OCI-LY7 (cell line): ENCODE data around the gene CARHSP1. TPM values are rescaled to one million over a fixed set of nuclear protein-coding genes. Genes with fewer than 3 reads are reported as not detected.

ENCODE experiments used
- BruUV-seq: library from RNA; stranded (reverse); fragments of 400-500 nt; replicated peaks from 2 replicates; lab custom pipeline; 2021; lab: Mats Ljungman, UMichigan
- CTCF ChIA-PET: fragments of 300-600 bp; sonication (Branson Sonifier 250); formaldehyde crosslinking; loops from one replicate; lab custom pipeline; 2022; ENCODE audit warnings: antibody characterized with exemption; ENCODE audit not compliant: unreplicated experiment; lab: Charles Lee
- POLR2A ChIA-PET: fragments of 300-600 bp; sonication (Branson Sonifier 250); formaldehyde crosslinking; loops from one replicate; lab custom pipeline; 2022; ENCODE audit warnings: antibody characterized with exemption; lab: Charles Lee
- DNase-seq: peaks from one replicate; pipeline ENCODE4 v3.0.0-alpha.2; 2015; ENCODE audit warnings: low spot score
- H2AFZ ChIP-seq: fragments of 200-600 bp; sonication (generic), shearing (Covaris generic); 2 replicates; pipeline ENCODE4 v1.6.1; 2014; ENCODE audit warnings: mild to moderate bottlenecking, antibody characterized with exemption, low read length, moderate library complexity
- H3K27ac ChIP-seq: fragments of 200-600 bp; sonication (generic); 2 replicates; pipeline ENCODE4 v1.5.1; 2014; ENCODE audit warnings: mixed run types, low read depth, mild to moderate bottlenecking, moderate library complexity, low read length, inconsistent platforms; ENCODE audit not compliant: poor library complexity, severe bottlenecking
- H3K36me3 ChIP-seq: fragments of 200-600 bp; sonication (generic); 2 replicates; pipeline ENCODE4 v1.6.1; 2014; ENCODE audit warnings: mild to moderate bottlenecking, antibody characterized with exemption, low read length, moderate library complexity, mixed read lengths; ENCODE audit not compliant: insufficient read depth
- H3K4me1 ChIP-seq: fragments of 200-600 bp; sonication (generic); 2 replicates; pipeline ENCODE4 v1.5.1; 2014; ENCODE audit warnings: mild to moderate bottlenecking, low read length; ENCODE audit not compliant: insufficient read depth, poor library complexity, severe bottlenecking
- H3K4me2 ChIP-seq: fragments of 200-600 bp; sonication (generic); 2 replicates; pipeline ENCODE4 v1.6.1; 2014; ENCODE audit warnings: mild to moderate bottlenecking, low read length
- H3K4me3 ChIP-seq: fragments of 200-600 bp; sonication (generic); 2 replicates; pipeline ENCODE4 v1.5.1; 2014; ENCODE audit warnings: mild to moderate bottlenecking, low read depth, low read length; ENCODE audit not compliant: poor library complexity, severe bottlenecking
- H3K79me2 ChIP-seq: fragments of 200-600 bp; sonication (generic); 2 replicates; pipeline ENCODE4 v1.6.1; 2016; ENCODE audit warnings: low read depth, mild to moderate bottlenecking, low read length, moderate library complexity, mixed read lengths; ENCODE audit not compliant: insufficient read depth
- H3K9me2 ChIP-seq: fragments of 200-600 bp; sonication (generic); 2 replicates; pipeline ENCODE4 v1.6.1; 2016; ENCODE audit warnings: mild to moderate bottlenecking, low read length, mixed read lengths; ENCODE audit not compliant: insufficient read depth
- H3K9me3 ChIP-seq: fragments of 200-600 bp; sonication (generic); 2 replicates; pipeline ENCODE4 v1.6.1; 2014; ENCODE audit warnings: mild to moderate bottlenecking, mixed run types, low read length, mixed read lengths
- H4K20me1 ChIP-seq: fragments of 200-600 bp; sonication (generic); 2 replicates; pipeline ENCODE4 v1.6.1; 2014; ENCODE audit warnings: mild to moderate bottlenecking, antibody characterized with exemption, low read length, moderate library complexity, mixed read lengths; ENCODE audit not compliant: insufficient read depth
- CTCF ChIP-seq: fragments of 200-600 bp; sonication (generic); conservative IDR thresholded peaks from 2 replicates; pipeline ENCODE4 v1.5.1; 2014; ENCODE audit warnings: mild to moderate bottlenecking, antibody characterized with exemption, low read length, moderate library complexity, mixed read lengths
- EZH2phosphoT487 ChIP-seq: fragments of 200-600 bp; sonication (generic); IDR thresholded peaks from 2 replicates; pipeline ENCODE4 v1.6.1; 2018; ENCODE audit warnings: low read depth, borderline replicate concordance, mild to moderate bottlenecking, mixed run types, antibody characterized with exemption, low read length, moderate library complexity, mixed read lengths
- intact Hi-C: fragments of 100-400 bp; cut with micrococcal nuclease; formaldehyde crosslinking; loops from one replicate; pipeline ENCODE4 v1.10.0; 2022; ENCODE audit not compliant: unreplicated experiment
- total RNA-seq, 2 experiments: library from RNA; depleted of rRNA in 1 of 2; stranded (reverse); fragments of >200 nt in 1 of 2; shearing (Covaris generic) in 1 of 2; gene quantifications; 2 replicates each; pipeline ENCODE4 v1.2.3, GENCODE V29; 2014 to 2022

Gene CARHSP1
- total RNA-seq, 2 experiments from 2014 or later = 156 to 241 TPM

- Histone ChIP-seq H4K20me1 (no peaks in the 10 kb centered on the region), H3K9me2 (no peaks in the 10 kb centered on the region), H3K4me2 (no peak overlapping the region), H3K9me3 (no peaks in the 10 kb centered on the region), H3K27ac (no peak overlapping the region), H3K36me3 (peaks cover 99% of the 10 kb centered on the region), H3K4me3 (no peak overlapping the region), H3K4me1 (no peaks in the 10 kb centered on the region), H3K79me2 (no peaks in the 10 kb centered on the region), H2AFZ (no peak overlapping the region)
- no peak for DNase-seq
- BruUV-seq = TSS peak; percentile 17
- POLR2A ChIA-PET = interaction anchor here (0.8 kb wide), 1 partner anchor 13 kb away, joined by 3 read pairs; no protein-coding TSS in a partner anchor
- TF ChIP-seq CTCF (no peak), EZH2phosphoT487 (no peak)
- CTCF ChIA-PET = no interaction called here
- intact Hi-C loops = no loop called here
Measured at GRCh38 chr16:8816967-8817655, 51.7 kb downstream of the CARHSP1 start.

GRCh38 chr16:8814095-8814806 is 54.6 kb downstream of the CARHSP1 start:
- no peaks in the 10 kb centered on the region for H3K9me2 ChIP-seq
- H3K4me3 ChIP-seq = no peak overlapping the region
- H3K79me2 ChIP-seq = no peaks in the 10 kb centered on the region
- POLR2A ChIA-PET = no interaction called here
- DNase-seq = no peak
- H3K4me1 ChIP-seq = no peaks in the 10 kb centered on the region
- no peak overlapping the region for H3K27ac ChIP-seq
- TF ChIP-seq EZH2phosphoT487 = no peak
- no TSS peak for BruUV-seq
- CTCF ChIA-PET = no interaction called here
- H3K4me2 ChIP-seq = no peak overlapping the region
- peaks cover 100% of the 10 kb centered on the region for H3K36me3 ChIP-seq
- H2AFZ ChIP-seq = no peak overlapping the region
- intact Hi-C loops = no loop called here
- H4K20me1 ChIP-seq = no peaks in the 10 kb centered on the region
- no peaks in the 10 kb centered on the region for H3K9me3 ChIP-seq

GRCh38 chr16:8812162-8812843 is 56.5 kb downstream of the CARHSP1 start:
- ChIA-PET POLR2A (no interaction called here), CTCF (no interaction called here)
- H3K36me3 ChIP-seq = peaks cover 100% of the 10 kb centered on the region
- no peaks in the 10 kb centered on the region for H3K79me2 ChIP-seq
- no TSS peak for BruUV-seq
- H3K9me2 ChIP-seq = no peaks in the 10 kb centered on the region
- no peaks in the 10 kb centered on the region for H3K4me1 ChIP-seq
- no peak overlapping the region for H2AFZ ChIP-seq
- H4K20me1 ChIP-seq = no peaks in the 10 kb centered on the region
- H3K4me3 ChIP-seq = no peak overlapping the region
- H3K27ac ChIP-seq = no peak overlapping the region
- intact Hi-C loops = no loop called here
- DNase-seq = no peak
- no peaks in the 10 kb centered on the region for H3K9me3 ChIP-seq
- TF ChIP-seq CTCF (no peak), EZH2phosphoT487 (no peak)
- H3K4me2 ChIP-seq = no peak overlapping the region
